ENCODE measurements around the gene GH2.
"Not testable (repeated sequence)": the region's sequence is repeated elsewhere in the genome, so short reads cannot be mapped to it uniquely, and the experiment has no call there.

Gene GH2

DNA sequence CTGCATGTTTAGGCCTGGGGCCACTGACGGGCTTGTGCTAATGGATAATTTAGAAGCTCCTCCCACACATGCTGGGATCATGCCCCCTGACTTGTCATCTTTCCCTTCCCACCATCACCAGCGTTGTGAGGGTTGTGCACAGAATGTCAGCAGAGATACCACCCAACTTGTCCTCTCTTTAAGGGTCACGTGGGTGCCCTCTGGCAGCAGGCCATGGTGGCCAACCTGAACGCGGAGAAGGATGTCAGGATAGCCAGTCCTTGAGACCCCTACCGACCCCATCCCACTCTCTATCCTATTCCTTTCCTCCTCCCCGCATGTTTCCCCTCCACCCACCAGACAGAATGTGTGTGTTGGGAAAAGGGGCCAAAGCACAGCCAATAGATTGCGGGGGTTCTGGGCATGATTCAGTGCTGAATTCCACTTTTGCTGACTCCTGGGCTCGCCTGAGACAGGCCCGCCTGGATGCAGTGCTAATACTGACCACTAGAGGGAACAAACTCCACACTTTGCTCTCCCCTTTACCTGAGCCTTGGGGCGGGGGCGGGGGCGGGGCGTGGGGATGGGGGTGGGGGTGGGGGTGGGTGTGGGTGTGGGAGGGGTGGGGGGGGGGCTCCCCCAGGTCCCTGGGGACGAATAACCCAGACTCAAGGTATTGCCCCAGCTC lies at the start of gene GH2:
Gene GH2, minus strand, starts transcription at position 10 of the 667 bp plus-strand sequence. CDS start 143 bp downstream, outside the sequence.
- DNase-seq (ENCODE audit: low read depth), result peak; percentile 63

DNA sequence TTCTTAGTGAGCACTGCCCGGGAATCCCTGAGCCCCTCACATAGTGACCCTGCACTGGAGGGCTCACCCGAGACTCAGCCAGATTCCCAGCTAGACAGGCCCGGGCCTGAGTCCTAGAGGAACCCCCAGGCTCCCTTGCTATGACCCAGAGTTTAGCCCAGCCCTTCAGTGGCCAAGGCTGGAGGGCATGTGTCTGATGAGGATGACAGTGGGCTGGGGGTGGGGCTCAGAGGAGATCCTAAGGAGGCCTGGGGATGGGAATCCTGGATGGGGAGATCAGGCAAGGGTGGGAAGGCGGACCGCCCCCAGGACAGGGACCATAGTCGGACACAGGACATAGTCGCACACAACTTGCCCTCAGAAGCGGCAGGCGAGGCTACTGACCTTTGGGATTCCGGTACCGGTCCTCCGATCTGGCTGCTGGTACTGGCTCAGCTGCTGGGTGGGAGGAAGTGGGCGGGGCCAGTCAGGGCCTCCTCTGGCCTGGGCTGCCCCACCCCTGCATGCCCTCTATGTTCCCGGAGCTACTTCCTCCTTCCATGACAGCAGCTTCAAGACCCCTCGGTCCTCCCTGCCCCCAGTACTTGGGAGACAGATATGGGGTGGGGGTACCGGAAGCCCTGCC lies 49.3 kb upstream of the GH2 start:
- DNase-seq (ENCODE audit: low read depth), result peak; percentile 31

DNA sequence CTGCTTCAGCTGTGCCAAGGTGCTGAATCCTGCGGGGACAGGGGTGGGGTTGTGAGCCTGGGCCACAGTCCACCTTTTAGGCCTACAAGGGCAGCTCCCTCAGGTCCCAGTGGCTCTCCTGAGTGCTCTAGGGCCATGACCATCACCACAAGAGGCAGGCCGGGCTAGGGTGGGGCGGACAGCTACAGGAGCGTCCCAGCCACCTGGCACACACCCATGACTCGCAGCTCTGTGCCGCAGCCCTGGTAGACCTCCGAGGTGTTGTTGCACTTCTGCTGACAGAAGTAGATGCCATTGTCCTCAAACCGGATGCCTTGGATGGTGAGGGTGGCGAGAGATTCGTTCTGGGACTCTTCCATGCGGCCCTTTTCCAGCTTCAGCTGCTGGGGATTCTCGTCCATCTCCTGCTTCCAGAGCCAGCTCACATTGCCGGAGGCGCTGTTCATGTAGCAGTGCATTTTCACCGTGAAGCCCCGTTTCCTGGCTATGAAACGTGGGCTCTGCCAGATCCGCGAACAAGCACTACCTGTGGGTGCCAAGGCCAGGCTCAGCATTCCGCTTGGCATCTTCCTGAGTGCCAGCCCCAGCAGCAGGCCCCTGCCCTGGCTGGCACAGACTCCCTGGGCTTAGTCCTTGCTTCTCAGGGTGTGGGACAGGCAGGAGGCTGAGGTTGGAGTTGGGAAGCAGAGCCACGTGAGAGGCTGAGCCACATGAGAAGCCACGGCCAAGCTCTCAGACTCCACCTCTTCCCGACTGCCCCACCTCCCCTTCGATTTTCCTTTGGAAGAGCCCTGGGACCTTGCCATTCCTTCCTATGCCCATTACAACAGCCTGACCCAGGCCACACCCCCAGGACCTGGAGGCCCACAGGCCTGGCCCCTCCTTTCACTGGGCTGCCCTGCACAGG lies 48.4 kb upstream of the GH2 start:
- peak; percentile 20 for DNase-seq (ENCODE audit: low read depth)

DNA sequence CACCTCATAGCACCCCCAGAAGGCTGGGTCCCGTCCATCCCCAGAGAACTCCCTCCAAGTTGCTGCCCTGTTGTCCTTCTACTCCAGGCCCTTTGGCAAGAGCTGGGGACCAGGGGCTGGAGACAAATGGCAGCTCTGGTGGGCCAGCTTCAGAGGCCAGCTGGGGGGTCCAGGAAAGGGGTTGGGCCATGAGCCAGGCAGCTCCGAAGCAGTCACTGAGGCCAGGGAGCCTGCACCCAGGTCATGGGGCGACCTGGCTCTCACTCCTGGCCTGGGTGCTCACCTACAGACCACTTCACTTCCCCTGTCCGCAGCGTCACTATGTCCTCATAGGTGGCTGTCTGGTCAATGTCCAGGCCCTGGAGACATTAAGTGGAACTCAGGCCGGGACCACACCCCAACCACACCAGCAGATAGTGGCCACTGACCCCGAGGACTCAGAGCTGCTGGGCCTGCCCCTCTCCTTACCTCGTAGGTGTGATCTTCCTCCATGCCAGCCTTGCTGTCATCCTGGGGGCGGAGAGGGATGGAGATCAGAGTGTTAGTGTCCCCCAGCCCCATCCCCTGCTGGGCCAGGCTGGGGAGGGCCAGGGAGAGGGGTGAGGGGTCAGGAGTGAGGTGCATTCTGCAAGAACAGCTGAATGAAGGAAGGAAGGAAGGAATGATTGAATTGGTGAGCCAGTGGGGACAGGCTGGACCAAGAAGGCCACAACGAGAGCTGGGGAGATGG lies 47.4 kb upstream of the GH2 start:
- no peak for DNase-seq (ENCODE audit: low read depth)

DNA sequence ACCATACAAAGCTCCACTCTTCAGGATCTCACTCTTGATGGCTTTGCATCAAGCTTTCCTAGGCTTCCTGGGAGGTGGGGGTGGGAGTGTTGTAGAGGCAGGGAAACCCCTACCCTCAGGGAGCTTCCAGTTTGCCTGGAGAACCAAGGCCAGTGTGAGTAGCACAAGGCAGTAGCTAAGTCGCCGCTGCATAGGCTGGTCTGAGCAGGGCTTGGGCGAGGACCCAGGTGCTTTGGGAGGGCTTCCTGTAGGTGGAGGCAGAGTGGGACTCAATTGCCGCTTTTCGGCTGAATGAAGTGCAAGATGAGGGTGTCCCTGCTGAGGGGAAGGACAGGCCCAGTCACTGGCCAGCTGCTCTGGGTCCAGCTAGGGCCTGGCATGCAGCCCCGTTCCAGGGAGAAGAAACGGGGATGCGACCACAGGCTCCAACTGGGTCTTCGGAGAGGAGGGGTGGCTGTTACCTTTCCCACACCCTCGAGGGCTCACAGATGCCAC lies 46.5 kb upstream of the GH2 start:
- DNase-seq (ENCODE audit: low read depth), result no peak

DNA sequence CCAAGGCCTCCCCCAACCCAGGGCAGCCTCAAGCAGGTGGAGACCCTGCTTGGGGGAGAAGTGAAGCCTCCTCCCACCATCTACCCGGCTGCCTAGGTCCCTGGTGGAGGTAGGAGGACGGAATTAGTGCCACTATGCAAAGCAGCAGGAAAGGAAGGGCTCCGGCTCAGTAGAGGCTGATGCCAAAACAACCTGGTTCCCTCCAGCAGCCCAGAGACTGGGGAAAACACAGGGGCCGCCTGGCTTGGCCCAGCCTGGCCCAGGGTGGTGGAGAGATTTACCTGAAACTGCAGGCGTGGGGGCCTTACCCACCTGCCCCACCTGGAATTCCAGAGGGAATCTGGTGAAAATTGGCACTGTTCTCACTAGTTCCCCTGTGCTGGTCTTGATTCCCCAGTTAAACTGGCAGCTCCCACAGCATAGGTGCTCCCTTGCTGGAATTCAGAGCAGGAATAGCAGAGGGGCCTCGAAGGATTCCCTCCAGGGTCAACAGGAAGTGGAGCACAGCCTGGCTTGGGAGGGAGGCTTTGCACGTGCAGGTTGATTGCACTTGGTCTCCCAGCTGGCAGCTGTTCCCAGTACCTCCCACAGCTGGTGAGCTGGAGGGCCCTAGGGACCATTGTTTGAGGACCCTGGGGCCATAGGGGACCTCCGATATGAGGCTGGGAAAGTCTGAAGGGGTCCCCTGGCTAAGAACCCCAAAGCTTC lies 45.9 kb upstream of the GH2 start:
- no peak for DNase-seq (ENCODE audit: low read depth)

DNA sequence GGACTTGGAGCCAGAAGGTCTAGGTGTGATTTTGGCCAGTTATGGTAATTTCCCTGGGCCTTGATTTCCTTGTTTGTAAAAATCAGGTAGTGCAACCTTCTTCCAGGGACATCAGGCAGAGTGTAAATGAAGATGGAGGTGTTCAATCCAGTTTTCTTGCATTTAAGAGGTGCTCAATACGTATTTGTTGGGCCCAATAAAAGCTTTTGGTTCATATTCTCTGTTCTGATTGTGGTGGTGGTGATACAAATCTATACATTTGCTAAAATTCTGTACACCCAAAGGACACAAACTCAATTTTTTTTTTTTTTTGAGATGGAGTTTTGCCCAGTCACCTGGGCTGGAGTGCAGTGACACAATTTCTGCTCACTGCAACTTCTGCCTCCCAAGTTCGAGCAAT lies 44.4 kb upstream of the GH2 start:
- DNase-seq (ENCODE audit: low read depth), result no peak

DNA sequence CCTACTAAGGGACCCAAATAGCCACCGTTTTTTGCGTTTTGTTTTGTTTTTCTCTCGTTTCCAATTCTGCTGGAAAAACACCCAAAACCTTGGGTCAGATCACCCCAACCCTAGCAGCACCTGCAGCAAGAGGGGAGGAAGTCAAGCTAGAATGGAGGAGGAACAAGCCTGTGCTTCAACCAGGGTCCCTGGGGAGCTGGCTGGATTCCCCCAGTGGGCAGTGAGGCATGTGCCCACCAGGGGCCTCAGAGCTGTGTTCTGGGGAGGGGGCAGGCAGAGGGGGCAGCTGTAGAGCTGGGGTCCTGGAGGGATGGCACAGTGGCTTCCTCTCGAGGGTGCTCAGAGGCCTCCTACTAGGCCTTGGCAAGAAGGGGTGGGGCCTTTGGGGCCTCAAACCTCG lies 43.9 kb upstream of the GH2 start:
- no peak for DNase-seq (ENCODE audit: low read depth)

DNA sequence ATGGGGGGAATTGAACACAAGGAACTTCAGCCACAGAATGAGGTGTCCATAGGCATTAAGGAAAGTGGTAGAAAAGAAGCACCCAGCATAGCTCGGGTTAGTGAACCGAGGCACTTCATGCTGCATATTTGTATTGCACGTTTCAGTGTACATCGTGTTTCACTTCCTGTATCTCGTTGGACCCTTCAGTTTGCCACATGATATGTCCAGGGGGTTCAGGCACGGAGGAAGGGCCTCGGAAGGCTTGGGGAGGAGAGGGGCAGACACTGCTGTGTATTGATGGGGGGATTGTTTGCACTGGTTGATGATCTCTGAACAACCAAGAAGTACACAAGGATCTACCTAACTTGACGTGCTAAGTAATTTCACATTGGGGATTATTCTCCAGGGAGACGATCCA lies 40.7 kb upstream of the GH2 start:
- DNase-seq (ENCODE audit: low read depth), result not testable (repeated sequence)

DNA sequence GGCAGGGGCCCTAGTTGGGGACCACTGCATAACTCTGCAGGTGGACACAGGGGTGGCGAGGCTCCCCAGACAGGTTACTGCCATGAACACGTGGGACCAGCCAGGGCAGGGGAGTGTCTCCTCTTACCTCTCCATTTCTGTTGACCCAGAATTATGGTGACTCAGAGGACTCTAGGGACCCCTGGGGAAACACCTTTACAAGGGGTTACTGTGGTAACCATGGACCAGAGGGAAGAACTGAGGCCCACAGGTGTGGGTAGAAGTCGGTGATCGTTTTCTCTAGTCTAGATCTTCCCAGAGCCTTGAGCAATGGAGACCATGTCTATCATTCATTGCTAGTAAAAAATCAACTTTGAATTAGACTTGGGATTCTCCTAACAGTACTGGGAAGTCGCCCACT lies 39.0 kb upstream of the GH2 start:
- DNase-seq (ENCODE audit: low read depth), result not testable (repeated sequence)

DNA sequence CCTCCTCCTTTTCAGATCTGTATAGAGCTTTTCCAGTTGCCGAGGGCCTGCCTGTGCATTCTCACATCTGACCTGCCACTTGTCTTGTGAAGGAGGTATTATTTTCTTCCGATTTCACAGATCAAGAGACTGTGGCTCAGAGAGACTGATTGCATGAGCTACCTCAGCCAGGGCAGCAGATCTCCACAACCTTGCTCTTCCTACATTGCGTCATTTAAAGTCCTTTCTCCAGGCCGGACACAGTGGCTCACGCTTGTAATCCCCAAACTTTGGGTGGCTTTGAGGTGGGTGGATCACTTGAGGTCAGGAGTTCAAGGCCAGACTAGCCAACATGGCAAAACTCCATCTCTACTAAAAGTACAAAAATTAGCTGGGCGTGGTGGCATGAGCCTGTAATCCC lies 38.3 kb upstream of the GH2 start:
- not testable (repeated sequence) for DNase-seq (ENCODE audit: low read depth)

DNA sequence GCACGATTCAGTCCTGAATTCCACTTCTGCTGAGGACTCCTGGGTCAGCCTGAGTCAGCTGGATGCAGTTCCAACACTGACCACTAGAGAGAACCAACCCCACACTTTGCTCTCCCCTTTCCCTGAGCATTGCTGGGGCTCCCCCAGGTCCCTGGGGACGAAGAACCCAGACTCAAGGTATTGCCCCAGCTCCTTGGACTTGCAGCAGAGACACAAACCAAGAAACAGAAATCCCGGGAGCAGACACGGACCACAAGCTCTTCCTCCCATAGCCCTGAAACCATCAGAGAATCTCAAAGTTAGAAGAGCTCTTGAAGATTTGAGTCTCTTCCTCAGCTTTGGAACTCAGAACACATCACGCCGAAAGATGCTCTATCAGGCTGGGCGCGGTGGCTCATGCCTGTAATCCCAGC lies 37.6 kb upstream of the GH2 start:
- peak; percentile 66 for DNase-seq (ENCODE audit: low read depth)

DNA sequence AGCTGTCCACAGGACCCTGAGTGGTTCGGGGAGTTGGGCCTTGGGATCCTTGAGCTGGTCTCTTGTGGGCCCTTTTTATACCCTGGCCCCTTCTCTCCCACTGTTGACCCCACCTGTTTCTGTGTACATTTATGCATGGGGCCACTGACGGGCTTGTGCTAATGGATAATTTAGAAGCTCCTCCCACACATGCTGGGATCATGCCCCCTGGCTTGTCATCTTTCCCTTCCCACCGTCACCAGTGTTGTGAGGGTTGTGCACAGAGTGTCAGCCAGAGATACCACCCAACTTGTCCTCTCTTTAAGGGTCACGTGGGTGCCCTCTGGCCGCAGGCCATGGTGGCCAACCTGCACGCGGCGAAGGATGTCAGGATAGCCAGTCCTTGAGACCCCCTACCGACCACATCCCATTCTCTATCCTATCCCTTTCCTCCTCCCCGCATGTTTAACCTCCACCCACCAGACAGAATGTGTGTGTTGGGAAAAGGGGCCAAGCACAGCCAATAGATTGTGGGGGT lies 37.1 kb upstream of the GH2 start, which contains the start of gene GH1:
Gene GH1, minus strand, starts transcription at position 51 of the 517 bp plus-strand sequence. CDS start 63 bp downstream, outside the sequence.
- not testable (repeated sequence) for DNase-seq (ENCODE audit: low read depth)

DNA sequence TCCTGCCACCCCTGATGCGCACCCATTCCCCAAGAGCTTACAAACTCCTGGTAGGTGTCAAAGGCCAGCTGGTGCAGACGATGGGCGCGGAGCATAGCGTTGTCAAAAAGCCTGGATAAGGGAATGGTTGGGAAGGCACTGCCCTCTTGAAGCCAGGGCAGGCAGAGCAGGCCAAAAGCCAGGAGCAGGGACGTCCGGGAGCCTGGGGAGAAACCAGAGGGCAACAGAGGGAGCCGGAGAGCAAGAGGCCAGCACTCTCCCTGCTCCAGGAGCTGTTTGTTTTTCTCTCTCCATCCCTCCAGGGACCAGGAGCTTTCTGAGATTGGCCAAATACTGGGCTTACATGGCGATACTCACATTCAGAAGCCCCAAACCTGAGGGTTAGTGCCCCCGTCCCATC lies 36.6 kb upstream of the GH2 start:
- no peak for DNase-seq (ENCODE audit: low read depth)

DNA sequence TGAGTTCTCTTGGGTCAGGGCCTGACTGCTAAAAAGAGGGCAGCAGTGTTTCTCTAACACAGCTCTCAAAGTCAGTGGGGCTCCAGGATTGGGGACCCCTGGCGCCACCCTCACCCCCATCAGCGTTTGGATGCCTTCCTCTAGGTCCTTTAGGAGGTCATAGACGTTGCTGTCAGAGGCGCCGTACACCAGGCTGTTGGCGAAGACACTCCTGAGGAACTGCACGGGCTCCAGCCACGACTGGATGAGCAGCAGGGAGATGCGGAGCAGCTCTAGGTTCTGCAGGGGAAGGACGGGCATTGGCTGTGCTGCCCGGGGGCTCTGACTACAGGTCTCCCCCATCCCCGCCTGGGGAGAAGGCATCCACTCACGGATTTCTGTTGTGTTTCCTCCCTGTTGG lies 35.9 kb upstream of the GH2 start:
- DNase-seq (ENCODE audit: low read depth), result no peak

DNA sequence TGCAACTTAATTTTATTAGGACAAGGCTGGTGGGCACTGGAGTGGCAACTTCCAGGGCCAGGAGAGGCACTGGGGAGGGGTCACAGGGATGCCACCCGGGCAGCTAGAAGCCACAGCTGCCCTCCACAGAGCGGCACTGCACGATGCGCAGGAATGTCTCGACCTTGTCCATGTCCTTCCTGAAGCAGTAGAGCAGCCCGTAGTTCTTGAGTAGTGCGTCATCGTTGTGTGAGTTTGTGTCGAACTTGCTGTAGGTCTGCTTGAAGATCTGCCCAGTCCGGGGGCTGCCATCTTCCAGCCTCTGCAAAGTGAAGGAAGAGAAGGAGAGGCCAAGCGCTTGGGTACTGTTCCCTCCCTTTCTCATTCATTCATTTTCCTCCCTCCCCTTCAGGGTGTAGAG lies 35.5 kb upstream of the GH2 start:
- DNase-seq (ENCODE audit: low read depth), result not testable (repeated sequence)

DNA sequence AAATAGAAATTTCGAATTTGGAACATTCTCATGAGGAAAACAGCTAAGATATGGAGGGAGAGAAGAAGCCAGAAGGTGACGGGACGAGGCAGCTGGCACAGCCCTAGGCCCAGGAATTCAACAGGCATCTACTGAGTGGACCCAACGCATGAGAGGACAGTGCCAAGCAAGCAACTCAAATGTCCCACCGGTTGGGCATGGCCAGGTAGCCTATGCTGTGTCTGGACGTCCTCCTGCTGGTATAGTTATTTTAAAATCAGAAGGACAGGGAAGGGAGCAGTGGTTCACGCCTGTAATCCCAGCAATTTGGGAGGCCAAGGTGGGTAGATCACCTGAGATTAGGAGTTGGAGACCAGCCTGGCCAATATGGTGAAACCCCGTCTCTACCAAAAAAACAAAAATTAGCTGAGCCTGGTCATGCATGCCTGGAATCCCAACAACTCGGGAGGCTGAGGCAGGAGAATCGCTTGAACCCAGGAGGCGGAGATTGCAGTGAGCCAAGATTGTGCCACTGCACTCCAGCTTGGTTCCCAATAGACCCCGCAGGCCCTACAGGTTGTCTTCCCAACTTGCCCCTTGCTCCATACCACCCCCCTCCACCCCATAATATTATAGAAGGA lies 34.9 kb upstream of the GH2 start:
- no peak for DNase-seq (ENCODE audit: low read depth)

DNA sequence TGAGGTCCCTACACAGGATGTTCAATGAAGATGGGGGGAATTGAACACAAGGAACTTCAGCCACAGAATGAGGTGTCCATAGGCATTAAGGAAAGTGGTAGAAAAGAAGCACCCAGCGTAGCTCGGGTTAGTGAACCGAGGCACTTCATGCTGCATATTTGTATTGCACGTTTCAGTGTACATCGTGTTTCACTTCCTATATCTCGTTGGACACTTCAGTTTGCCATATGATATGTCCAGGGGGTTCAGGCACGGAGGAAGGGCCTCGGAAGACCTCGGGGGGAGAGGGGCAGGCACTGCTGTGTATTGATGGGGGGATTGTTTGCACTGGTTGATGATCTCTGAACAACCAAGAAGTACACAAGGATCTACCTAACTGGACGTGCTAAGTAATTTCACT lies 34.0 kb upstream of the GH2 start:
- DNase-seq (ENCODE audit: low read depth), result not testable (repeated sequence)

DNA sequence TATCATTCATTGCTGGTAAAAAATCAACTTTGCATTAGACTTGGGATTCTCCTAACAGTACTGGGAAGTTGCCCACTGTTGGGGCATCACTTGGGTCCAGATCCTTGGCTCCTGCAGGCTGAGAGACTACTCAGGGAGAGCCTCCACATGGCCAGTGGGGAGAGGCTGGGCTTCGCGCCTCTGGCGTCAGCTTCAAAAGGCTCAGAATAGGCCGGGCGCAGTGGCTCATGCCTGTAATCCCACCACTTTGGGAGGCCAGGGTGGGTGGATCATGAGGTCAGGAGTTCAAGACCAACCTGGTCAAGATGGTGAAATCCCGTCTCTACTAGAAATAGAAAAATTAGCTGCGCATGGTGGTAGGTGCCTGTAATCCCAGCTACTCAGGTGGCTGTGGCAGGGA lies 32.7 kb upstream of the GH2 start:
- no peak for DNase-seq (ENCODE audit: low read depth)

DNA sequence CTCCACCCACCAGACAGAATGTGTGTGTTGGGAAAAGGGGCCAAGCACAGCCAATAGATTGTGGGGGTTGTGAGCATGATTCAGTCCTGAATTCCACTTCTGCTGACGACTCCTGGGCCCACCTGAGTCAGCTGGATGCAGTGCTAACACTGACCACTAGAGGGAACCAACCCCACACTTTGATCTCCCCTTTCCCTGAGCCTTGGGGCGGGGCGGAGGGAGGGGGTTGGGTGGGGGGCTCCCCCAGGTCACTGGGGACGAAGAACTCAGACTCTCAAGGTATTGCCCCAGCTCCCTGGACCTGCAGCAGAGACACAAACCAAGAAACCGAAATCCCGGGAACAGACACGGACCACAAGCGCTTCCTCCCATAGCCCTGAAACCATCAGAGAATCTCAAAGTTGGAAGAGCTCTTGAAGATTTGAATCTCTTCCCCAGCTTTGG lies 29.9 kb upstream of the GH2 start:
- peak; percentile 46 for DNase-seq (ENCODE audit: low read depth)

All from EH (cell line).